Inferior parietal cortex (tissue), 1 donor: ENCODE measurements around the gene SIGLEC11.

Source experiments
- DNase-seq: peaks from one replicate; pipeline ENCODE4 v3.0.0-alpha.2; 2016; ENCODE audit errors: extremely low spot score

Gene SIGLEC11

GRCh38 chr19:49906879-49907564 is 54.0 kb downstream of the SIGLEC11 start:
- peak; percentile 45 for DNase-seq

- no peak for DNase-seq
Measured at GRCh38 chr19:49904136-49904535, 56.8 kb downstream of the SIGLEC11 start.
